ENCODE data around the gene SLC39A6. TPM values are rescaled to one million over a fixed set of nuclear protein-coding genes. Genes with fewer than 3 reads are reported as not detected.
"Not testable (repeated sequence)": the region's sequence is repeated elsewhere in the genome, so short reads cannot be mapped to it uniquely, and the experiment has no call there.

The SLC39A6 gene
- 102 and 165 TPM in 2 replicates for total RNA-seq

DNA sequence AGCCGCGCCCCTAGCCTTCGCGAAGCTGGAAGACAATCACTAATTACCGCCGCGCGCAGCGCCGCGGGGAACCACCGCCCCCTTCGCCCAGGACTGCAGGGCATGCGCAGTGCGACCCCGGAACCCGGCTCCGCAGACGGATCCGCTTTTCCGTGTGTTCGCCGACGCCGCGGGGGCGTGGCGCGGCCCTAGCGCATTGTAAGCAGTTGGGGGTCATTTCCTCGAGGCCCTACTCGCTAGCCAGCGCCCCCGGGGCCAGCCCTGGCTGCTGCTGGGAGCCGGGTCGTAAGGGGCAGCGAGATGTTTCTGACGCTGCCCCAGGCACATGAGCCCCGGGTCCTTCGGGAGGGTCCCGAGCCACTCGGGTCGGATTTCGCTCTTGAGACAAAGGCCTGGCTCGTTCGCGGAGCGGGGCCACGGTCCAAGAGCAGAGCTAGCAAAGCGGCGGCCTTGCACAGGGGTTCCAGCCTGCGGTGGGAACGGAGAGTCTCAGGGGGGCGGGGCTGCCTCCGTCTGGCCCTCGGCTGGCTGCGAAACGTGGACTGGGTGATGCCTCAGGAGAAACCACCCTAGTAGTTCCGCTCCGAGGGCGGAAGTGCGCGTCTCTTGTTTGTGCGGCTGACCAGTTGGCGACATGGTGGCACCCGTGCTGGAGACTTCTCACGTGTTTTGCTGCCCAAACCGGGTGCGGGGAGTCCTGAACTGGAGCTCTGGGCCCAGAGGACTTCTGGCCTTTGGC lies at the start of gene SLC39A6, which contains the start of gene ELP2:
Gene SLC39A6 (minus strand): TSS at position 41 of the 739 bp plus-strand sequence. CDS start 2,333 bp downstream, outside the sequence.
Gene ELP2 (plus strand): TSS at position 600 of the 739 bp plus-strand sequence. CDS start 35 bp downstream, at position 635.
- DNase-seq (ENCODE audit: low read depth), result peak; percentile 85

DNA sequence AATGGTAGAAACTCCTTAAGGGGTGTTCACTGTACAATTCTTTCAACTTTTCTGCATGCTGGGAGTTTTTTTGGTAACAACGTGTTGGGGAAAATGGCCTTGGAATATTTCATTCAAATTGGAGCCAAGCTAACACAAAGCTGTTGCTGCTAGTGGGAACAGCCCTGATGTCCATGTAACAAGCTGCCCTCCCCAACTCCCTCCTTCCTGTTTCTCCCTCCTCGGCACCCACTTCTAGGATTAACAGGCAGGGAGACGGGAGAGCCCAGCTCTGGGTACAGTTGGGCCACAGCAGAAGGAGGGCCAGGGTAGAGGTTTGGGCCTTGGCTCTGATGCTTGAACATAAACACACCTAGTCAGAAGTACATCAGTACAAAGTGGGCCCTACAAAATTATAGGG lies 48.8 kb upstream of the SLC39A6 start:
- DNase-seq (ENCODE audit: low read depth), result no peak

DNA sequence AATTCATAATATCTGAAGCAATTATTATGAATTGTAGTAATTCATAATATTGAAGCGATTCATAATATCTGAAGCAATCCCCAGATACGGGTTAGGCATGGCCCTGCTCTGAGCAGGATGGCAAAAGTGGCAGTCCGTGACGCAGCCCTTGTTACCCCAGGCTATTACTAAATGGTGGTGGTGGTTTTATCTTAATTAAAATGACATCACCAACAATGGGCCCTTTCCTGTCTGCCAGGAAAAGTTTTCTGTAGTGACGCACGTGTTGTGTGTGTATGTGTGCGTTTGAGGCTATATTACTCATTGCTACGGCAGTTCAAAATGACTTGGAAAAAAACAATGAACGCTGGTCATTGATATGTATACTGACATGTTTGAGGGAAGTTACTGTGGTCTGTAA lies 47.6 kb upstream of the SLC39A6 start:
- no peak for DNase-seq (ENCODE audit: low read depth)

DNA sequence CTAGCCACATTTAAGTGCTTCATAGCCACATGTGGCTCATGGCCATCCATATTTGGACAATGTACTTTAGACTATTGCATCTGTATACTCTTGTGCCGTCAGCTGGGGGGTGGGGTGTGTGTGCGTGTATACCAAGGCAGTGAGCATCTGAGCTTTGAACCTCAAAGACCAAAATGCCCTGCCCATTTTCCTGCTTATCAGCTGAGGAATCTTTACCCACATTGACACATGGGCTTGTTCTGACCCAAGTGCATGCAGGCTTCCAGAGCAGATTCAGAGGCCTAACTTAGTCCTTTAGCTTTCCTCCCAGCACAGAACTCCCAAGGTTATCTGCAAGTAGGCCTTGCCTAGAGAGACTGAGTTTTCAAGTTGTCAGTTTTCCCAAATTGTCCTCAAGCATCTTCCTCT lies 47.0 kb upstream of the SLC39A6 start:
- DNase-seq (ENCODE audit: low read depth), result no peak

GRCh38 chr18:36175481-36175880 lies 46.3 kb upstream of the SLC39A6 start:
- no peak for DNase-seq (ENCODE audit: low read depth)

DNA sequence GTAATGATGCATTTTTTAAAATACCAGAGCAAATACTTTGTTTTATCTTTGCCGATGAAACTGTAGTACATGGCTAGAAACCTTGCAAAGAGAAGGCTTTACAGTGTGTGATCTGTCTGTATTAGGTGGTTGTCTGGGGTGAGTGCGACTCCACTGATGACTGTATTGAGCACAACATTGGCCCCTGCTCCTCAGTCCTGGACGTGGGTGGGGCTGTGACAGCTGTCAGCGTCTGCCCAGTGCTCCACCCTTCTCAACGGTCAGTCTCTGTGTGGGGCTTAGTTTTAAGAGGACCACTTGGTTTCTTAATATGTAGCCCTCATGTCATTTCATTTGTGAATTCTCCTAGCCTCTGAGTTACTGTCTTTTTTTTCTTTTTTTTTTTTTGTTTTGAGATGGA lies 40.8 kb upstream of the SLC39A6 start:
- DNase-seq (ENCODE audit: low read depth), result no peak

DNA sequence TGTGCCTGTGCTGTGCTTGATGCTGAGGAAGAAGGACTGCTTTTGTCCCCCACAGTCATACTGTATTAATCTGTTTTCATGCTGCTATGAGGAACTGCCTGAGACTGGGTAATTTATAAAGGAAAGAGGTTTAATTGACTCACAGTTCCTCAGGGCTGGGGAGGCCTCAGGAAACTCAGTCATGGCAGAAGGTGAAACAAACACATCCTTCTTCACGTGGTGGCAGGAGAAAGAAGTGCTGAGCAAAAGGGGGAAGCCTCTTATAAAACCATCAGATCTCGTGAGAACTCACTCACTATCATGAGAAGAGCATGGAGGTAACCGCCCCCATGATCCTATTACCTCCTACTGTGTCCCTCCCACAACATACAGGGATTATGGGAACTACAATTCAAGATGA lies 39.2 kb upstream of the SLC39A6 start:
- DNase-seq (ENCODE audit: low read depth), result not testable (repeated sequence)

DNA sequence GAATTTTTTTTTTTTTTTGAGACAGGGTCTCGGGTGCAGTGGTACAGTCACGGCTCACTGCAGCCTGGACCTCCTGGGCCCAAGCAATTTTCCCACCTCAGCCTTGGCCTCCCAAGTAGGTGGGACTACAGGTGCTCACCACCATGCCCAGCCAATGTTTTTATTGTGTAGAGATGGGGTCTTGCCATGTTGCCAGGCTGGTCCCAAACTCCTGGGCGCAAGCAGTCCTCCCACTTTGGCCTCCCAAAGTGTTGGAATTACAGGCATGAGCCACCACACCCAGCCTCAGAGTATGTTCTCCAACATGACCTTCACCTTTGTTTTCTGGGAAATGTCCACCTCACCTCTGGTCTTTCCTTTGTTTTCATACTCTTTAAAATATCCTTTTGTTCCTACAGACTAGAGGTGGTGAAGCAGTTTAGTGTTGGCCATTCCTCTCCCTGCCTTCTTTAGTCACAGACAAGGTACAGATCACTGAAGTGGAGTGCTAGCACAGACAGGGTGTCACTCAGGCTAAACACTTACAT lies 38.6 kb upstream of the SLC39A6 start:
- no peak for DNase-seq (ENCODE audit: low read depth)

DNA sequence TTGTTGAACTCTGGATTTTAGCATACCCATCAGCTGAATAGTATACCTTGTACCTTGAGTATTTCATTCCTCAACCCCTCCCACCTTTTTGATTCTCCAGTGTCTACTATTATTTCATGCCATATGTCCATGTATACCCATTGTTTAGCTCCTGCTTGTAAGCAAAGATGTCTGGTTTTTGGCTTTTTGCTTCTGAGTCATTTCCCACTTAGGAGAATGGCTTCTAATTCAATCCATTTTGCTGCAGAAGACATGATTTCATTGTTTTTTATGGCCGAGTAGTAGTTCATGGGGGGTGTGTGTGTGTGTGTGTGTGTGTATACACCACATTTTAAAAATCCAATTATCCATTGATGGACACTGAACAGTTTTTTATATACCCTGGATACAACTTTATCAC lies 33.8 kb upstream of the SLC39A6 start:
- DNase-seq (ENCODE audit: low read depth), result no peak

GRCh38 chr18:36160959-36161371 lies 31.8 kb upstream of the SLC39A6 start:
- DNase-seq (ENCODE audit: low read depth), result no peak

- DNase-seq (ENCODE audit: low read depth), result peak; percentile 72
These were observed 29.2 kb upstream of the SLC39A6 start for GRCh38 chr18:36158266-36158867.

GRCh38 chr18:36157441-36157840 lies 28.3 kb upstream of the SLC39A6 start:
- DNase-seq (ENCODE audit: low read depth), result no peak

GRCh38 chr18:36155851-36156757 lies 27.0 kb upstream of the SLC39A6 start:
- peak; percentile 76 for DNase-seq (ENCODE audit: low read depth)

GRCh38 chr18:36153771-36154170 lies 24.6 kb upstream of the SLC39A6 start:
- no peak for DNase-seq (ENCODE audit: low read depth)

DNA sequence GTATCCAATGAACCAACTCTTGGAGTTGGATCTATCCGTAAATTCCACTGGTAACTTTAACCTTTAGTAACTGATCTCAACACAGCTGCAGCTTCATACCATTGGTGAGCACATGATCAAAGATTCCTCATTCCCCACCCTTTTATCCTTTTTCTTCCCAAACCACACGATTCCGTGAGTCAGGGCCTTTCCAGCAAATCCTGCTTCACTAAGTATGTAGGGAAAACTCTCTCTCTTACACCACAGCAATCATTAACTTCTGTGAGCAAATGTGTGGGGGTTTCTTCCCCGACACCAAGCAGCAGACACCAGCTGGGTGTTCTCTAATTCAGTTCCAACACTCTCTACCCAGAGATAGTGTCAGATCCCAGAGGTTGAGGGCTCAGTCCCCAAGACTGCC lies 24.1 kb upstream of the SLC39A6 start:
- DNase-seq (ENCODE audit: low read depth), result peak; percentile 100

GRCh38 chr18:36152781-36153180 lies 23.6 kb upstream of the SLC39A6 start:
- peak; percentile 60 for DNase-seq (ENCODE audit: low read depth)

- DNase-seq (ENCODE audit: low read depth), result no peak
These were observed 20.6 kb upstream of the SLC39A6 start for GRCh38 chr18:36149514-36150289.

GRCh38 chr18:36143391-36143790 lies 14.3 kb upstream of the SLC39A6 start:
- DNase-seq (ENCODE audit: low read depth), result no peak

GRCh38 chr18:36142751-36143150 lies 13.6 kb upstream of the SLC39A6 start:
- DNase-seq (ENCODE audit: low read depth), result no peak

DNA sequence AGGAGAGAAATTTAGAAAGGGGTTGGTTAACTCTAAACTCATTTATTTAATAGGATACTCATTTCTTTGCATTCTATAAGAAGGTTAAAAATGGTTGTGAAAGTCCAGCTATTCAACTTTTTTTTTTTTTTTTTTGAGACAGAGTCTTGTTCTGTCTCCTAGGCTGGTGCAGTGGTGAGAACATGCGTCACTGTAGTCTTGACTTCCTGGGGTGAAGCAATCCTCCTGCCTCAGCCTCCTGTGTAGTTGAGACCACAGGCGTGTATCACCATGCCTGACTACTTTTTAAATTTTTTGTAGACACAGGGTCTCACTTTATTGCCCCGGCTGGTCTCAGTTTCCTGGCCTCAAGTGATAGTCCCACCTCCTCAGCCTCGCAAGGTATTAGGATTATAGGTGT lies 12.4 kb upstream of the SLC39A6 start:
- DNase-seq (ENCODE audit: low read depth), result no peak

- no peak for DNase-seq (ENCODE audit: low read depth)
These were observed 10.1 kb upstream of the SLC39A6 start for GRCh38 chr18:36139245-36139644.

All from renal cortical epithelial cell (primary cell).